Sciatic nerve (tissue), 2 donors: ENCODE data around the gene IGDCC3. TPM values are rescaled to one million over a fixed set of nuclear protein-coding genes. Genes with fewer than 3 reads are reported as not detected.
"Not testable (repeated sequence)": the region's sequence is repeated elsewhere in the genome, so short reads cannot be mapped to it uniquely, and the experiment has no call there.

ENCODE experiments used
- ATAC-seq: fragments of 200-7000 bp; cut with Tn5 transposase; one replicate; pipeline ENCODE4 v1.9.1; 2020; ENCODE audit warnings: mild to moderate bottlenecking, moderate library complexity
- DNase-seq: peaks from one replicate; pipeline ENCODE4 v3.0.0-alpha.2; 2020; ENCODE audit warnings: low spot score
- intact Hi-C: fragments of 100-400 bp; cut with DNase I; formaldehyde crosslinking; loops from one replicate; pipeline ENCODE4 v1.14.2; 2022
- total RNA-seq: library from RNA; stranded (reverse); fragmentation: NEBNext Ultra II Directional; extraction: Animal tissue kit (Norgen Biotek cat#: 25700); gene quantifications from one replicate; pipeline ENCODE4 v1.2.1, GENCODE V29; 2021
- donor health status: DM: no; HTN: no; CAD: no.
- donor health status: DM: no; HTN: no; CAD: no.

The IGDCC3 gene
- total RNA-seq, 1 donor from 2014 or later: not detected

- ATAC-seq (no peak), DNase-seq (no peak)
- intact Hi-C loops: no loop called here
Measured at GRCh38 chr15:65355173-65355987, 22.4 kb downstream of the IGDCC3 start.

GRCh38 chr15:65354835-65355172, 23.0 kb downstream of the IGDCC3 start:
- DNase-seq (no peak), ATAC-seq (no peak)
- intact Hi-C loops: no loop called here

GRCh38 chr15:65351972-65352371, 25.8 kb downstream of the IGDCC3 start:
- DNase-seq, intact Hi-C loops, ATAC-seq: not testable (repeated sequence)

GRCh38 chr15:65349338-65349737, 28.5 kb downstream of the IGDCC3 start:
- ATAC-seq (no peak), DNase-seq (no peak)
- intact Hi-C loops: no loop called here

- DNase-seq, ATAC-seq, intact Hi-C loops: not testable (repeated sequence)
Measured at GRCh38 chr15:65347756-65348155, 30.0 kb downstream of the IGDCC3 start.

- DNase-seq (no peak), ATAC-seq (no peak)
- intact Hi-C loops: no loop called here
Measured at GRCh38 chr15:65346856-65347598, 30.8 kb downstream of the IGDCC3 start.

- ATAC-seq (no peak), DNase-seq (no peak)
- intact Hi-C loops: no loop called here
Measured at GRCh38 chr15:65344914-65345275, 32.9 kb downstream of the IGDCC3 start.

- no peak for DNase-seq
- ATAC-seq: no peak
- intact Hi-C loops: no loop called here
Measured at GRCh38 chr15:65344214-65344913, 33.4 kb downstream of the IGDCC3 start.

- intact Hi-C loops: no loop called here
- ATAC-seq (no peak), DNase-seq (no peak)
Measured at GRCh38 chr15:65343374-65343981, 34.3 kb downstream of the IGDCC3 start.

- no peak for DNase-seq
- no peak for ATAC-seq
- intact Hi-C loops: no loop called here
Measured at GRCh38 chr15:65342493-65342892, 35.3 kb downstream of the IGDCC3 start.

- ATAC-seq: no peak
- no peak for DNase-seq
- intact Hi-C loops: no loop called here
Measured at GRCh38 chr15:65339920-65340319, 37.9 kb downstream of the IGDCC3 start.

GRCh38 chr15:65339416-65339815, 38.4 kb downstream of the IGDCC3 start:
- no peak for ATAC-seq
- intact Hi-C loops: no loop called here
- DNase-seq: no peak

GRCh38 chr15:65338823-65339222, 39.0 kb downstream of the IGDCC3 start:
- intact Hi-C loops: no loop called here
- DNase-seq (no peak), ATAC-seq (no peak)

- ATAC-seq: no peak
- intact Hi-C loops: no loop called here
- DNase-seq: no peak
Measured at GRCh38 chr15:65338366-65338765, 39.4 kb downstream of the IGDCC3 start.

- DNase-seq (no peak), ATAC-seq (no peak)
- intact Hi-C loops: no loop called here
Measured at GRCh38 chr15:65337436-65338070, 40.2 kb downstream of the IGDCC3 start.

GRCh38 chr15:65336493-65337435, 41.0 kb downstream of the IGDCC3 start:
- ATAC-seq (no peak), DNase-seq (no peak)
- intact Hi-C loops: no loop called here

GRCh38 chr15:65335278-65336055, 42.3 kb downstream of the IGDCC3 start:
- intact Hi-C loops: no loop called here
- no peak for DNase-seq
- no peak for ATAC-seq
